Glomerular visceral epithelial cell (primary cell): ENCODE measurements around the gene CEND1.
"Not testable (repeated sequence)": the region's sequence is repeated elsewhere in the genome, so short reads cannot be mapped to it uniquely, and the experiment has no call there.

Experiments
- DNase-seq: peaks from one replicate; pipeline ENCODE4 v3.0.0-alpha.2; 2016; ENCODE audit errors: extremely low spot score

Gene CEND1

DNA sequence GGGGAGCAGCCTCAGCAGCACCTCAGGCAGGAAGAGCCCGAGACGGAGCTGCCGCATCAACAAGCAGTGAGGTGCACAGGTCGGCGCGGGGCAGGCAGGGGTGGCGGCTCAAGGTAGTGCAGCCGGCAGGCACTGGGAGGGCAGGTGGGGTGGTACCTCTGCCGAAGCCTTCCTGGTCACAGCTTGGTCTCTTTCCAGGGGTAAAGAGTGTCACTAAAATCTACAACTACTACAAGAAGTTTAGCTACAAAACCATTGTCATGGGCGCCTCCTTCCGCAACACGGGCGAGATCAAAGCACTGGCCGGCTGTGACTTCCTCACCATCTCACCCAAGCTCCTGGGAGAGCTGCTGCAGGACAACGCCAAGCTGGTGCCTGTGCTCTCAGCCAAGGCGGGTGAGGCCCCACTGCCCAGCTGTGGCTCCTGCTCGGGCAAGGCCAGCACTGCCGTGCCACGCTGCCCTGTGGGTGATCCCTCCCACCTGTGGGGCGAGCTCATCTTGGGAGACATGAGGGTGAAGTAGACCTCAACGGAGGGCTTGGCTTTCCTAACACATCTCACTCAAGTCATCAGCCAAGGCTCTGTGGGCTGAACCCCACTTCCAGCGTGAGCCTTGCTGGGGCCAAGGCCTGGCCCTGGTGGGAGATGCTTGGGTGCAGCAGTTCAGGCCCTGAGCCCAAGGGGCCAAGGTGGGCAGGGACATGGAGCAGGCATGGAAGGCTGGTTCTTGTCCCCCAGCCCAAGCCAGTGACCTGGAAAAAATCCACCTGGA is 26.2 kb downstream of the CEND1 start:
- DNase-seq: no peak

DNA sequence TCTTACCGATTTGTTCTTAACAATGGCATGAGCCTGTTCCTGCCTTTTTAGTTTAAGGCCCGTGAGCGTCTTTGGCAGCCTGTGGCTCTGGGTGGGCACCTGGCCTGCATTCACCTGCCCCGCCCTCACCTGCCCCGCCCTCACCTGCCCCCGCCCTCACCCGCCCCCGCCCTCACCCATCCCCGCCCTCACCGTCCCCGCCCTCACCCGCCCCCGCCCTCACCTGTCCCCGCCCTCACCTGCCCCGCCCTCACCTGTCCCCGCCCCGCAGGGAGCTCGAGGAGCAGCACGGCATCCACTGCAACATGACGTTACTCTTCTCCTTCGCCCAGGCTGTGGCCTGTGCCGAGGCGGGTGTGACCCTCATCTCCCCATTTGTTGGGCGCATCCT is 26.8 kb downstream of the CEND1 start:
- no peak for DNase-seq

DNA sequence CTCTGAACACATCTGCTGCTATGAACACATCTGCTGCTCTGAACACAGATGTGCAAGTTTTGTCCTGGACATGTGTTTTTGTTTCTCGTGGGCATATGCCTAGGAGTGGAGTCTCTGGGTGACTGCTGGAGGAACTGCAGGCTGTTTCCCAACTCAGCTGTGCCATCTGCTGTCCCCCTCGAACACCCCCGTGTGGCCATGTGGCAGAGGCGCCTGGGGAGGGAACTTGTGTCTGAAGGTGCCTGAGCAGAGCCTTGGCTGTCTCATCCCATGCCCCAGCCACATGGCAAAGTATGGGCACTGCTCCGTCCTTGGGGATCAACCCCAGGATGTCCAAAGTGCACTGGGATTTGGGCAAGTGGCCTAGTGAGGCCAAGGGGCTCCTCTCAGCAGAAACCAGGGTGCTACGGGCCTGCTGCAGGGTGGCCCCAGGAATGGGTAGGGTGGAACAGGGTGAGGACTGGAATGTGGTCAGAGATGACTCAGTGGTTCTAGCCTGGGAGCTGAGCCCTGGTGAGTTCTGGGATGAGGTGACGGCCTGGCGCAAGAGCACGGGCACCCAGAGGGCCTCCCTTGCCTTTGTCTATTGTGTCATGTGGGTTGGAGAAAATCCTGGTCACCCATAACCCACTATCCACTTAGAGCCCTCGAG is 27.3 kb downstream of the CEND1 start:
- DNase-seq: peak; percentile 85

DNA sequence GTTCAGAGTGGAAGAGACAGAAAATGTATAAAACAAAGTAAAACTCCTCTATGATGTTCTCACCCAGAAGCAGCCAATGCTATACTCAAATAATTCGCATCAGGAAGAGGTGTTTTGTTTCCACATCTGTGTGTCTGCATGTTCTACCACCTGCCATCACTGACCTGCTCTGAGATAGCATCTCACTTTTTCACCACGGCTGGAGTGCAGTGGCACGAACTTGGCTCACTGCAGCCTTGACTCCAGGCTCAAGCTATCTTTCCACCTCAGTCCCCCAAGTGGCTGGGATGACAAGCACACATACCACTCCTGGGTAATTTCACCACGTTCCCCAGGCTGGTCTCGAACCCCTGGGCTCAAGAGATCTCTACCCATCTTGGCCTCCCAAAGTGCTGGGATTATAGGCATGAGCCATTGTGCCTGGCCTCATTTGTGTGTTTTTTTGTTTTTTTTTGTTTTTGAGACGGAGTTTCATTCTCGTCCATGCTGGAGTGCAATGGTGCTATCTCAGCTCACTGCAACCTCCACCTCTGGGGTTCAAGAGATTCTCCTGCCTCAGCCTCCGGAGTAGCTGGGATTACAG is 28.3 kb downstream of the CEND1 start:
- no peak for DNase-seq

DNA sequence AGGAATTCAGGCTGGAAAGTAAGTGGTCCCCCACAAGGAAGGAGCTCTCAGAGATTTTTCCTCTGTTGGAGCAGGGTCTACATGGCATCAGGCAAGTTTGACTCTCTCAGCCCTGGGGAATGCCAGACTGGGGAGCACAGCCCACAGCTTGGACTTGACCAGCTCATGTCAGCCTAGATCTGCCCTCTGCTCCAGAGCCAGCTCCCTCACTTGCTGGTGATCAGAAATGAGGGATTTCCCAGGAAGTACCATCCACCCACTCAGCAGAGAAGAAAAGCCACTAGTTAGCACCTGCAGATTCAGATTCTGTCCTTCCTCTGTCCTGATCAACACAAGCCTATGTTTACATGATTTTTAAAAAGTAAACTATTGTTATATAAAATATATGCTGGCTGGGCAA is 29.7 kb downstream of the CEND1 start:
- no peak for DNase-seq

DNA sequence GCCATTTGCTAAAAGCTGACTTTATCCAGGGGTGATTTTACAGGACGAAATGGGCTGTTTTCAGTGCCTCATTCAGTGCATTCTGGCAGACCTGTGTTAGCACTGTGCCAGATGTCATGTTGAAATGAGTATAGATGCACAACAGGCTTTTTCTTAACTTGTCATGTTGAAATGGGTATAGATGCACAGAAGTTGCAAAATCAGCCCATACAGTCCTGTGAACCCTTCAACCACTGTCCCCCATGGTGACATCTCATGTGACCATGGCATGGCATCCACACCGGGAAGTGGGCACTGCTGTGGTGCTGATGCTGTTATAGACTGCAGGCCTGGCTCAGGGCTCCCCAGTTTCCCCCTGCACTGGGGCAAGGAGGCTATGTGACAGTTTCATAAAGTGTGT is 40.2 kb downstream of the CEND1 start:
- DNase-seq: no peak

DNA sequence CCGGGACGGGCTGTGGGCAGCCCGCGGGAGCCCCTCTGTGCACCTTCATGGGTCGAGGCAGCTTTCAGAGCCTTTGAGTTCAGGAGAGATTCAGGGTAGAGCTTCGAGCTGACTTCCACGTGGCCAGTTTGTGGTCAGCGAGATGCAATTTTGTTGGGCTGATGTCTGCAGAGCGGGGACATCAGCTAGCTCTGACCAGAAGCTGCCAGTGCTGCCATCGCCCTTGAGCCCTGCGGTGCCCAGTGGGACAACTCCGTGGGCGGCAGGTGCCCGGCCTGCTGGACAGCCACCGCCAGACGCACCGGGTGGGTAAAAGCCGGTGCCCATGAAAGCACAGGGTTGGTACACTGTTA is 41.9 kb downstream of the CEND1 start:
- DNase-seq: no peak

DNA sequence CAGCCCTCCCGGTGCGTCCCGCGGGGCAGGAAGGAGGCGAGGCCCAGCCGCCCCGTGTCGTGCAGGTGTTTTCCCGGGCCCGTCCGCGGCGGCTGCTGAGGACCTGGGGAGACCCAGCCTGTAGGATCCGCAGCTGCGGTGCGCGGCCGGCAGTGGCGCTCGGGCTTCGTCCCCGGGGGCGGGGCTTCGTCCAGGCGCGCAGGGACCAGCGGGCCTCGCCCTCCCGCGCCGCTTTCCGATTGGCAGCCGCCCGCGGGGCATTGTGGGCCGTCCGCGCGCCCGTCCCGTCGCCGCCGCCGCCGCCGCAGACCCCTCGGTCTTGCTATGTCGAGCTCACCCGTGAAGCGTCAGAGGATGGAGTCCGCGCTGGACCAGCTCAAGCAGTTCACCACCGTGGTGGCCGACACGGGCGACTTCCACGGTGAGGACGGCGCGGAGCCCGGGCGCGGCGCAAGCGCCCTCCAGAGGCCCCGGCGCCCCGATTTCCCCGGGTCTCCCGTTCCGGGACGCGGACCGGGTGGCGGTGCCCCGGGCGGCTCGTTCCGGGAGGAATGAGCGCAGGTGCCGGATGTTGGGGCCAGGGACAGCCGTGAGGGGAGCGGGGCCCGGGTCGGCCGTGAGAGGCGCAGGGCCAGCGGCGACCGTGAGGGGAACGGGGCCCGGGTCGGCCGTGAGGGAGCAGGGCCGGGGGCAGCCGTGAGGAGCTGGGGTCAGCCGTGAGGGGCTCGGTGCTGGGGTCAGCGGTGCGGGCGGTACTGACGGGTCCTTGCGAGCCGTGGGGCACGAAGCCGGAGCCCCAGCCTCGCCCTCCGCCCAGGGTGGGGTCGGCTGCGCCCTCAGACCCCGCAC is 42.5 kb downstream of the CEND1 start, which contains the start of gene TALDO1:
Gene TALDO1, plus strand, starts transcription at position 307 of the 849 bp plus-strand sequence. Its CDS starts 18 bp downstream, at position 325.
- DNase-seq: peak; percentile 86

DNA sequence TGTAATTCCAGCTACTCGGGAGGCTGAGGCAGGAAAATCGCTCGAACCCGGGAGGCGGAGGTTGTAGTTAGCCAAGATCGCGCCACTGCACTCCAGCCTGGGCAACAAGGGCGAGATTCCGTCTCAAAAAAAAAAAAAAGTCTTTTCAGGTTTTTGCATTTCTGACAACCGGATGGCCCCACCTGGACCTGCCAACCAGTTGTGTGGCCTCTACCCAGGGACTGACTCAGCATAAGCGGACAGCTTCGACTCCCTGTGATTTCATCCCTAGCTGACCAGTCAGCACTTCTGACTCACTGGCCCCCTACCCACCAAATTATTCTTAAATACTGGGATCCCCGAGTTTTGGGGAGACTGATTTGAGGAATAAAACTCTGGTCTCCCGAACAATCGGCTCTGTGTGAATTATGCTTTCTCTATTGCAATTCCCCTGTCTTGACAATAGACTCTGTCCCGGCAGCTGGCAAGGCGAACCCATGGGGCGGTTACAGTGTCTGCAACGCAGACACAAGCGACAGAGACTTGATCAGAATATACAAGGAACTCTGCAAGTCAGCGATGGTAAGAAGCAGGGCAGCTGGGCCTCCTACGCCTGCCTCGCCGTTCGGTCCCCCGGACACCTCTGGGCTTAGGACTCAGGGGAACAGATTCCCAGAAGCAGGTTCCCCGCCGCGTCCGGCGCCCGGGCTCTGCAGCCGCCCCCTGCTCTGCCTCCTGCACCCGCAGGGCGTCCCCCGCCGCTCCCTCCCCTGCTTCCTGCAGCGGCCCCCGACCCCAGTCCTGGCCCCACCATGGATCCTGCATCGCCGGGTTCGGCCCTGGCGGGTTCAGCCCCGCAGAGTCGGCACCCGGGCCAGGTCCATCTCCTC is 43.4 kb downstream of the CEND1 start:
- DNase-seq: peak; percentile 34

DNA sequence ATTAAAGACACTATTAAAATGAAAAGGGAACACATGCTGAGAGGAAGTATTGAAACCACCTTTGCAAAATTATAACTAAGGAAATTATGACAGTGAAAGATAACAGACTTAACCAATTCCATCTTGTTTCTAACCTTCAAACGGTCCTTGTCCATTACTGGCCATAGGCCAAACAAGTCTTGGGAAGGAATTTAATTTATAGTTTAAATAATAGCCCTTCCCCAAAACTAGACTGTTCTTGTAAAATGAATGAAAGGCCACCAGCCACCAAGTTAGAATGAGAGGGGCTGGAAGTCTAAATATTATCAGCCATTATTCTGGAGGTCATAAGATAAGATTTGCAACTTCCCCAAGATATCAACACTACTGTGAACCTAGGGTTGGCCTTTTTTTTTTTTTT is 44.5 kb downstream of the CEND1 start:
- DNase-seq: no peak

DNA sequence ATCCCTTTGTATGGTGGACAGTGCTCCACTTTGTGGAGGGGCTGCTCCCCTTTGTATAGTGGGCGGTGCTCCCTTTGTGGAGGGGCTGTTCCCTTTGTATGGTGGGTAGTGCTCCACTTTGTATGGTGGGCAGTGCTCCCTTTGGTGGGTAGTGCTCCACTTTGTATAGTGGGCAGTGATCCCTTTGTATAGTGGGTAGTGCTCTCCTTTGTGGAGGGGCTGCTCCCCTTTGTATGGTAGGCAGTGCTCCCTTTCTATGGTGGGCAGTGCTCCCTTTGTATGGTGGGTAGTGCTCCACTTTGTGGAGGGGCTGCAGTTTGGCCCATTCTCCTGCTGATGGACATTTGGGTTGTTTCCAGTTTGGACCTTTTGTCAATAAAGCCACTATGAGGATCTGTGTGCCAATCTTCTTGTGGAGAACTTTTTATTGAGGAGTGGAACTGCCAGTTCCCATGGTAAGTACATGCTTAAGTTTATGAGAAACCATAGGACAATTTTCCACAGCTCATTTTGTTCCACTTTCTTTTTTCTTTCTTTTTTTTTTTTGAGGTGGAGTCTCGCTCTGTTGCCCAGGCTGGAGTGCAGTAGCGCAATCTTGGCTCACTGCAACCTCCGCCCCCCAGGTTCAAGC is 47.2 kb downstream of the CEND1 start:
- no peak for DNase-seq

DNA sequence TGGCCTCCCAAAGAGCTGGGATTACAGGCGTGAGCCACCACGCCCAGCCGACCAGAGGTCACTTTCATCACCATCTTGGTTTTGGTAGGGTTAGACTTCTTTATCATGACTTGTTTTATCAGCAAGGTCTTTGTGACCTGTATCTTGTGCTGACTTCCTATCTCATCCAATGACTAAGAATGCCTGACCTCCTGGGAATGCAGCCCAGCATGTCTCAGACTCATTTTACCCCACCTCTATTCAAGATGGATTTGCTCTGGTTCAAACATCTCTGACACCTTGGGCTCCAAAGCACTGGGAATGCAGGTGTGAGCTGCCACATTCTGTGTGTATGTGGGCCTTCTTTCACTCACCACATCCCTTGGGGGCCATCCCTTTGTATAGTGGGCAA is 47.7 kb downstream of the CEND1 start:
- DNase-seq: no peak

DNA sequence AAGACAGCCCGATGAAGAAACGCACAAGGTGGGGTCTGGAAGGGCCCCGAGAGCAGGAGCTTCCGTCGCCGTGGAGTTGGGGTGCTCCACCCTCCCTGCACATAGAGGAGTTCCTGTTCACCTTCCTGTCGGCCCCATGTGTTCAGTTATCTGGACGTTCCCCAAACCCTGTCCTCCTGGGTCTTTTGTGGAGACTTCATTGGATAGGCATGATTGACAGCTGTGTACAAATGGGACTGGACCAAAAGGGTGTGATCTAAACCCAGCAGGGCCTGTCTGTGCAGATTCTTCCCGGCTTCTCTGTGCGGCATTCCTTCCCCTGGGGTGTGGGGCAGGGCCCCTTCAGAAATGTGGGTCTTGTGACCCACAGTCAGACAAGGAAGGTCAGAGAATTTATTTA is 52.0 kb downstream of the CEND1 start:
- not testable (repeated sequence) for DNase-seq

DNA sequence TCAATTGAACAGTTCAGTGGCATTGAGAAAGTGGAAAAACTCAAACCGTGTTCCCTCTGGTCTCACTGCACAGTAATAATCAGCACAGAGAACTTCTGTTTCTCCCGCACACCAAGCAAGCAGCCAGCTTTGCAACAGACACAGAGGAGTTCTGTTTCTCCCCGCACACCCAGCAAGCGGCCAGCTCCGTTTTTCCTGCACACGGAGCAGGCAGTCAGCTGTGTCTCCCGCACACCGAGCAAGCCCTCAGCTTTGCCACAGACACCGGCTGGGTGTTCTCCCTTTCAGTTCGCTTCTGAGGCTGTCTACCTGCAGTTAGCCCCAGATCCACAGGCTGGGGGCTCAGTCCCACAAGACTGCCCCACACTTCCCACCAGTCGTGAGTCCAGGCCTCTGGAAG is 52.5 kb downstream of the CEND1 start:
- no peak for DNase-seq
